ENCODE measurements around the gene RHO. TPM values are rescaled to one million over a fixed set of nuclear protein-coding genes. Genes with fewer than 3 reads are reported as not detected.

The RHO gene
- total RNA-seq, 1 donor from 2014 or later, result not detected

GRCh38 chr3:129518581-129518980 lies 9.9 kb upstream of the RHO start:
- H3K4me3 ChIP-seq, result no peak overlapping the region
- peaks cover 19% of the 10 kb centered on the region for H3K36me3 ChIP-seq
- no peaks in the 10 kb centered on the region for H3K9me3 ChIP-seq (replicated peaks)
- peaks cover 3% of the 10 kb centered on the region for H3K4me1 ChIP-seq
- intact Hi-C loops (cut with micrococcal nuclease), result no loop called here
- H3K27ac ChIP-seq (replicated peaks), result no peak overlapping the region
- TF ChIP-seq, protein P1, sequence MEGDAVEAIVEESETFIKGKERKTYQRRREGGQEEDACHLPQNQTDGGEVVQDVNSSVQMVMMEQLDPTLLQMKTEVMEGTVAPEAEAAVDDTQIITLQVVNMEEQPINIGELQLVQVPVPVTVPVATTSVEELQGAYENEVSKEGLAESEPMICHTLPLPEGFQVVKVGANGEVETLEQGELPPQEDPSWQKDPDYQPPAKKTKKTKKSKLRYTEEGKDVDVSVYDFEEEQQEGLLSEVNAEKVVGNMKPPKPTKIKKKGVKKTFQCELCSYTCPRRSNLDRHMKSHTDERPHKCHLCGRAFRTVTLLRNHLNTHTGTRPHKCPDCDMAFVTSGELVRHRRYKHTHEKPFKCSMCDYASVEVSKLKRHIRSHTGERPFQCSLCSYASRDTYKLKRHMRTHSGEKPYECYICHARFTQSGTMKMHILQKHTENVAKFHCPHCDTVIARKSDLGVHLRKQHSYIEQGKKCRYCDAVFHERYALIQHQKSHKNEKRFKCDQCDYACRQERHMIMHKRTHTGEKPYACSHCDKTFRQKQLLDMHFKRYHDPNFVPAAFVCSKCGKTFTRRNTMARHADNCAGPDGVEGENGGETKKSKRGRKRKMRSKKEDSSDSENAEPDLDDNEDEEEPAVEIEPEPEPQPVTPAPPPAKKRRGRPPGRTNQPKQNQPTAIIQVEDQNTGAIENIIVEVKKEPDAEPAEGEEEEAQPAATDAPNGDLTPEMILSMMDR (IDR thresholded peaks at IDR 0.05; ENCODE audit: borderline replicate concordance), result no peak
- no peak for DNase-seq
- H3K27me3 ChIP-seq (ENCODE audit: low read depth), result no peaks in the 10 kb centered on the region

GRCh38 chr3:129519449-129519848 lies 9.0 kb upstream of the RHO start:
- H3K9me3 ChIP-seq (replicated peaks), result no peaks in the 10 kb centered on the region
- H3K4me1 ChIP-seq, result no peaks in the 10 kb centered on the region
- TF ChIP-seq, protein P1 (IDR thresholded peaks at IDR 0.05; ENCODE audit: borderline replicate concordance), result no peak
- H3K4me3 ChIP-seq, result no peak overlapping the region
- DNase-seq, result no peak
- H3K27ac ChIP-seq (replicated peaks), result no peak overlapping the region
- no peaks in the 10 kb centered on the region for H3K27me3 ChIP-seq (ENCODE audit: low read depth)
- intact Hi-C loops (cut with micrococcal nuclease), result no loop called here
- H3K36me3 ChIP-seq, result peaks cover 16% of the 10 kb centered on the region

DNA sequence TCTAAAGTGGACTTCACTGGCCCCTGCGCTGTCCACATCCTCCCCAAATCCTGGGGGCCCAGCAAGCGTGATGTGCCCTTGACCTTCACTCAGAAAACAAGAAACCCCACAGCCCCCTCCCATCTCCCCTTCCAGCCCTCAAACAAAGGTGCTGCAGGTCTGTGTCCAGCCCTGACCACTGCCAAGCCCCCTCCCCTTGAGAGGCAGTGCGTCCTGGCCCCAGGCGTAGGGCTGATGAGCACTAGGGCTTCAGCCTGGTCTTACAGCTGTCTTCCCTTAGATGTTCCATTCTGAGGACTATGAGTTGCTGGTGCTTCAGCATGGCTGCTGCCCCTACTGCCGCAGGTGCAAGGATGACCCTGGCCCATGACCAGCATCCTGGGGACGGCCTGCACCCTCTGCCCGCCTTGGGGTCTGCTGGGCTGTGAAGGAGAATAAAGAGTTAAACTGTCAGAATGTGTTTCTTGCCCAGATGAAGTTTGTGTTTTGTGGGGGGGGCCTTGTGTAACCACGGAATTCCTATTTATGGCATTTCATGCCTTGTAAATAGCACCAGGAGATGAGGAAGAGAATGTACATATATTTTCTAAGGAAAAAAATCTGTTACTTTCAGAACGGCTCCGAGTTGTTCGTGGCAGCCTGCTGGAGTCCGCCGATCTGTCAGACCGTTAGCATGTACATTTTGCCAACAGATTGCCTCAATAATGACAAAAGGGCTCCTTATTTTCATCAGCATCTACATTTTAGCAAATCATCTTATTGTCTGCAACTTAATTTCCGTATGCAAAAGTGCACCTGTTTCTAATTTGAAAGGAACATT lies 8.3 kb upstream of the RHO start:
- Histone ChIP-seq H3K27ac (replicated peaks) (no peak overlapping the region), H3K36me3 (peaks cover 16% of the 10 kb centered on the region), H3K9me3 (replicated peaks) (no peaks in the 10 kb centered on the region), H3K4me3 (no peak overlapping the region), H3K4me1 (no peaks in the 10 kb centered on the region), H3K27me3 (ENCODE audit: low read depth) (no peaks in the 10 kb centered on the region)
- TF ChIP-seq, protein P1 (IDR thresholded peaks at IDR 0.05; ENCODE audit: borderline replicate concordance), result no peak
- no peak for DNase-seq
- intact Hi-C loops (cut with micrococcal nuclease), result no loop called here

- no peak for DNase-seq
- TF ChIP-seq, protein P1 (IDR thresholded peaks at IDR 0.05; ENCODE audit: borderline replicate concordance), result no peak
- intact Hi-C loops (cut with micrococcal nuclease), result no loop called here
- Histone ChIP-seq H3K4me3 (no peak overlapping the region), H3K27ac (replicated peaks) (no peak overlapping the region), H3K9me3 (replicated peaks) (no peaks in the 10 kb centered on the region), H3K27me3 (ENCODE audit: low read depth) (no peaks in the 10 kb centered on the region), H3K4me1 (no peaks in the 10 kb centered on the region), H3K36me3 (peaks cover 16% of the 10 kb centered on the region)
Observed at GRCh38 chr3:129520960-129521359, 7.5 kb upstream of the RHO start.

DNA sequence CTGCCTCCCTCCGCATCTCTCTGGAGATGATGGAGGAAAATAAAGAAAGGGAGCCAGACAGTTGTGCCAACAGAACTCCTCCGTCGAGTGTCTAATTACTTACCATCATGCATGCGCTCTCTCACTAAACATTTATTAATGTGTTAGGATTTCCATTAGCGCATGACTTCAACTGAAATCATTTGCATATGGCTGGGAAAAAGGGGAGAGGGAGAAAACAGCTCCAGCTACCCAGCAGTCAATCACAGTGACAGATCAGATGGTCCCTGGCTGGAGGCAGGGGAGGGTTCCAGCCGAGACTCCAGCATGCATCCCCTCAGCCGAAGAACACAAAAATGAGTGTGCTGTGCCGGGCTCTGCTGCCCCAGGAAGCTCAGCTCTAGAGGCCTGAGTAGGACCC lies 6.8 kb upstream of the RHO start:
- intact Hi-C loops (cut with micrococcal nuclease), result no loop called here
- no peaks in the 10 kb centered on the region for H3K27me3 ChIP-seq (ENCODE audit: low read depth)
- DNase-seq, result no peak
- H3K4me3 ChIP-seq, result no peak overlapping the region
- TF ChIP-seq, protein P1 (IDR thresholded peaks at IDR 0.05; ENCODE audit: borderline replicate concordance), result no peak
- peaks cover 16% of the 10 kb centered on the region for H3K36me3 ChIP-seq
- H3K27ac ChIP-seq (replicated peaks), result no peak overlapping the region
- no peaks in the 10 kb centered on the region for H3K9me3 ChIP-seq (replicated peaks)
- no peaks in the 10 kb centered on the region for H3K4me1 ChIP-seq
